GM19025 (cell line): ENCODE results near the gene CTIF.

Source experiments
- ATAC-seq: cut with Tn5 transposase; IDR thresholded peaks from one replicate; pipeline ENCODE4 v1.9.1; 2021; ENCODE audit warnings: mild to moderate bottlenecking, low read depth, moderate library complexity; ENCODE audit not compliant: unreplicated experiment

CTIF gene

DNA sequence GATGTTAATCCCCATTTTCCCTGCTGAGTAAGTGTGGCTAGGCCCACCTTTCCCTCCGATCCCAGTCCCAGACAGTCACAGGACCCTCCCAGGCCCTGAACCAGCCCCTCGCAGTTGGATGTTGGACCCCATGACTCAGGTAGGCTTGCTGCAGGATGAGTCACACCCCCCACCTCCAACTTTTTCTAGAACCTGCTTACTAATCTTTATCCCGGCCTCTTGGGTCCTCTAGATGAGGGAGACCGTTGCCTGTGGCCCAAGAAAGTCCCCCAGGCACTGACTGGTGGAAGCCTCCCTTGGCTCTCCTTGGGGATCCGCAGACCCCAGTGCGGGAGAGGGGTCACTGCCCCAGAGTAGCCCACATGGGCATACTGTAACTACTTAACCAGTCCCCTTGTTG, 313.5 kb downstream of the CTIF start:
- ATAC-seq, result no peak

DNA sequence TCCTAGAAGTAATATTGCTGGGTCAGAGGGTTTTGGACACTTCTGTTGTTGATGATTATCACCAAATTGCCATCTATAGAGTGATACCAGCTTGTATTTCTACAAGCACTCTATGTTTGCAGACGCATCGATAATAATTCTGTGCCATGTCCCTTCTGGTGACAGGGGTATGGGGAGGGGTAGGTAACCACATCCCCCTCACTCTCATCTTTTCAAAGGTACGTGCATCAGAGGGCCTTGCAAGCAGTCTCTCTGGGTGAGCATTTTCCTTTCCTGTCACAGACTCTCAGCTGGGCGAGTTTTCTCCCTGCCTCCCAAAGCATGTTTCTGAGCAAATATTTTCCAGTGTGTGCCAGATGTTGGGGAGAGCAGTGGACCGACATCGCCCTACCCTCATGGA, 314.0 kb downstream of the CTIF start:
- ATAC-seq, result no peak

DNA sequence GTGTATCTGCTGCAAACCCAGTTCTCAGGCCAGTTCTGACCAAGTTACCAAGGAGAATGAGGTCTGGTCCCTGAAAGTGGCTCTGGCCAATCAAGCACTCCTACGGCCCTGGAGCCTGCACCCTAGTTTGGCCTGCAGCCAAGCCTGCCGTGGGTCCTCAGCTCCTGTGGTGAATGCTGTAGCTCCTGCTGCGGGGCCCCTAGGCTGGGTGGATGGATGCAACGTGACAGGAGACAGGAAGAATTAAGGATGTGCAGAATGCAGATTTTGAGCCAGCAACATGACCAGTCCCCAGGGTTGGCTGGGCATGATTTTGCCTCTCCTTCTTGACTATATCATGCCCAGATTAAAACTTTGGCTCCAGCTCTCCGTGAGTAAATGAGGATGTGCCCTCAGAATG, 314.8 kb downstream of the CTIF start:
- ATAC-seq, result no peak

DNA sequence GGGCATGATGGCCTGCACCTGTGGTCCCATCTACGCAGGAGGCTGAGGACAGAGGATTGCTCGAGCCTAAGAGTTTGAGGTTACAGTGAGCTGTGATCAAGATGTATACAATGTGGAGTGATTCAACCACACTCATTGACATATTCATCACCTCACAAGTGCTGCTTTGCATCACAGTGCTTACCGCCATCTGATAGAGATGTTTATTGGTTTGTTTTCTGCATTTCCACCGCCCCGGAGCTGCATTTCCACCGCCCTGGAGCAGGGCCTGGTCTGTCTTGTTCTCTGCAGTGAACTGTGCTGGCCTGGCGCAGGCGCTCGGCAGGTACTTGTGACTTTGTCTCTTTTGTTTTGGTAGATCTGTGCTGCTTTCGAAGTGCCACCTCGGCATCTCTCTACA, 315.9 kb downstream of the CTIF start:
- ATAC-seq, result no peak

DNA sequence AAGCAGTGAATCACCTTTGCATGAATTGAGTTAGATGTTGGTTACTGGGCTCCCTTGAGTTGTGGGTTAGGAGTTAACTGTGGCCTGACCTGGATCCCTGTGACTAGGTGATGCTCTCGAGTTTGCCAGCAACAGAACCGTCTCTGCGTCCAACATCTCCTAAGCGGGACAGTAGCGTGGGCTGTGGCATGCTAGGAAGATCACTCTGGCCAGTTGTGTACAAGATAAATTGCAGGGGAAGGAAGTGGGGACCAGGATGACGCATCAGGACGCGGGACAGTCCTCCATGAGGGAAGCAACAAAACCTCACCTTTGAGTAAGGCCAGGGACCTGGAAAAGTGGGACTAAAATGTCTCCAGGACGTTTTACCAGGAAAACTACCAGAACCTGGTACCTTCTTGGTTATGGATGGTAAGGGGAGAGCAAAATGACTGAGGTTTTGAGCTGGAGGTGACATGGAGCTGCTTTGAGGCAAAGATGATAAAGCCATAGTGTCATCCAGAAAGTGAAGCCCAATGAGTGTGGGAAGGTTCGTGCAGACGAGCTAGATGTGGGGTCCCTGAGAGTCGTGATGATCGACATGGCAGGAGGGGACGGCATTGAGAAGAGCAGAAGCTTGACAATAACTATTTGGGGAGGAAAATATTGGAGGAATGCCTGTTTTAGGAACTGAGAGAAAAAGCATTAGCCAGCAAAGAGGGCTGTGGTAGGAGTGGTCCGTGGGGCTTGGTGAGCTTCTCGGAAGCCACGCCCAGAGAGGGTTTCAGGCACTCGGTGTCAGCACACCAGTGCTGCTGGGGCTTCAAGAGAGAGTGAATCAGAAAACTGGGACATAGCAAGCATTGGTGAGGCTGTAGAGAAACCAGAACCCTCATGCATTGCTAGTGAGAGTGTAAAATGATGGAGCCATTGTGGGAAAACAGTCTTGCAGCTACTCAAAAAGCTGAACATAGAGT, 316.9 kb downstream of the CTIF start:
- ATAC-seq, result no peak

DNA sequence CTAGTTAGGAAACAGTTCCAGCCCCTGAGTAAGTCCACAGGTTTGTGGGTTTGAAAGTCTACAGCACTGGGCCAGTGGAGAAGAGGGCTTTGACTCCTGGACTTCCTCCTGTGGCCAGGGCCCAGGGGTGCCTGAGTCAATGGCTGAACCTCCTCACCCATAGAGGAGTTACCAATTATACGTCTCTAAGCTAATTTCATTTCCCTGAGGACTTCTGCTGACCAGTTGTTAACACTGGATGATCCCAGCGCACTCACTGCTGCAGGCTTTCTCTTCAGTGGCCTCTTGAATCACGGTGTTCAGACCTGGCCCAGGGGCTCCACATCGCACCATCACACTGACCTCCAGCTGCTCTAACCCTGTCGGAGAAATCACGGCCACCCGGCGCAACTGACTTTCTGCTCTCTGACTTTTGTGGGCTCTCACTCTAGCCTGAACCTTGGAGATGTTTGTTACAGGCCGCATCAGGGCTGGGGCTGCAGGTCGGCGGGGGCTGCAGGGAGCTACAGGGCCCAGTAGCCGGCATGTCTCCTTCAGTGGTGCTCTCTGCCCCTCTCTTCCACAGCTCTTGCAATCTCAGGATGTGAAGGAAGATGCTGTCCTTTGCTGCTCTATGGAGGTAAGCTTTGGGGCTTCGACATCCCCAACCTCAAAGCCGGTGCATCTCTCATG, 318.3 kb downstream of the CTIF start:
- no peak for ATAC-seq

DNA sequence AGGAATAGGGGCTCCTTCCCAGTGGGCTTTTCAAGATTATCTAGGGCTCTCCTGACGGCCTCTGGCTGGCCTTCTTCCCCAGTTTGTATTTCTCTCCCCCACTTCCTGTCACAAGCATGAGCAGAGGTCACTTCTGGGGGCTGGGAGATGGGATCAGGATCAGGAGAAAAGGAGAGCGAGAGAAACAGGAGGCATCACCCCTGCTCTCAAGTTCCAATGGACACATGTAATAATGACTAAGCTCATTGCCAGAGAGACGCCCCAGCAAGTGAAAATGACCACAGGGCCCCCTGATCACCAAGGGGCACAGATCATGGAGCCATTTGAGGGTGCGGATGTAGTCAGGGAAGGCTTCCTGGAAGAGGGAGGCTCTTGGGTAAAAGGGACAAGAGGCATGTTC, 319.8 kb downstream of the CTIF start:
- ATAC-seq, result no peak

DNA sequence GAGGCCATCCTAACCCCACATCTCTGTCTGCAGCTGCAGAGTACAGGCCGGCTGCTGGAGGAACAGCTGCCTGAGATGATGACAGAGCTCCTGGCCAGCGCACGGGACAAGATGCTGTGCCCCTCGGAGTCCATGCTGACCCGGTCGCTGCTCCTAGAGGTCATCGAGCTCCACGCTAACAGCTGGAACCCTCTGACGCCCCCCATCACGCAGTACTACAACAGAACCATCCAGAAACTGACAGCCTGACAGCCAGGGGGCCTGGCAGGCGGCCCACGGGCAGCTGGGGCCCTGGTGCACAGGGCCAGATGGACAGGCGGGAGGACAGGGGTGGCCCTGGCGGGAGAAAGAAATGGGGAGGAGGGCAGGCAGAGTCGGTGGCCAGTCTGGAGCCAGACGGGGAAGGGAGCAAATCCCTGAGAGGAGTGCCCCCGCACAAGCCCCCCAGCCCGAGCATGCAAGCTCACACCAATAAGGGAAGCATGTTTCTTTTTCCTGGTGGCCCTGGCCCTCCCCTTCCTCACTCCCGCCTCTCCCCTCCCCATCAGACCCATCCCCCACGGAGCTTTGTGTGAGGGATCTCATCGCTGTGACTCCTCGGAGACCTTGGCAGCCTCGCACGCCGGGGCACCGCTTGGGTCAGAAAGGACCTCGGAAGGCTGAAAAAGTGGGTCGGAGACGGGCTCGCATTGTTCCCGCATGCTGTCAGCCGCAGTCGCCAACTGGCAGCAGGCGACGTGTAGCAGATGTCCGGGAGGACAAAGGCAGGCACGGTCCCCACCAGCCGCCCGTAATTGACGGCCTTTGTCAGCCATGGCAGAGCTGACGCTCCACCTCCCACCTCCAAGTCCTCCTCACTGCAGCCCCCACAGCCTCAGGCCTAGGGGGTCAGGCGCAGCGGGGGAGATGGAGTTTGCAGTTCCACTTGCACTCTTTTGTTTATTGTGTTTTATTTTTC, 320.8 kb downstream of the CTIF start:
- ATAC-seq, result no peak

DNA sequence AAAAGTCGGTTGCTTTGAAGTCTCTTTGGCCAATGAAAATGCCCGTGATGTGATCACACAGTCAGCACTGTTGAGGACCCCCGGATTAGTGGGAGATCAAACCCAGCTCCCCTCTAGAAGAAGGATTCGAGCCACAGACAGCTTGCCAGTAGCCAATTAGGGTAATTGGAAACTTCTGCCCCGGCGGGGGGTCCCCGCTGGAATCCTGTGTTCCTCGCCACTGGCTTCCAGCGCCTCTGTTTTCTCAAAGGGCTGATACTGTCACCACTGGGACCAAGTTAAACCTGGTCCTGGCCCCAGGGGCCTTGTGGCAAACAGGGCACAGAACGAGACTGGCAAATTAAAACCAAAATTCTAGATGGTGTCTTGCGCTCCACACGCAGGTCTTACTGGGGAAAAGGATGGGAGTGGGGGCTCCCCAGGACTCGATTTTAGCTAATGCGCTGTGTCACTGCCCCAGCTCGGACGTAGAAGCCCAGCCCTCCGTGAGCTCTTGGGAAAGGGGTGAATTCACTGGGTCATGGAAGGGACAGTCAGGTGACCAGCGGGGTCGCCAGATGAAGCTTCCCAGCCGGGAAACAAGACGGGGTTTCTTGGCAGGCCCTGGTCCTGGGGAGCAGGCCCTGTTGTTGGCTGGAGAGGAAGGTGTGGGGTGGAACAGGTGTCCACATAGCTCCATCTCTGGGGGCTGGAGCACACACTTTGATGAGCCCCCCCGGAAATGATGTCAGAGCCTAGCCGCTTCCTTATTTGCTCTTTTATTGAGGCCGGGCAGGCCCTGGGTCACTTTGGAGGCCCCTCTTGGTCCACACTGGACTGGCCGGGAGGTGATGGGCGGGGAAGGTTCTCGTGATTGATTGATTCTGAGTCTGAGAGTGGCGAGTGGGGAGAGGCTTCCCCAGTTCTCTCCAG, 321.7 kb downstream of the CTIF start:
- ATAC-seq, result no peak

DNA sequence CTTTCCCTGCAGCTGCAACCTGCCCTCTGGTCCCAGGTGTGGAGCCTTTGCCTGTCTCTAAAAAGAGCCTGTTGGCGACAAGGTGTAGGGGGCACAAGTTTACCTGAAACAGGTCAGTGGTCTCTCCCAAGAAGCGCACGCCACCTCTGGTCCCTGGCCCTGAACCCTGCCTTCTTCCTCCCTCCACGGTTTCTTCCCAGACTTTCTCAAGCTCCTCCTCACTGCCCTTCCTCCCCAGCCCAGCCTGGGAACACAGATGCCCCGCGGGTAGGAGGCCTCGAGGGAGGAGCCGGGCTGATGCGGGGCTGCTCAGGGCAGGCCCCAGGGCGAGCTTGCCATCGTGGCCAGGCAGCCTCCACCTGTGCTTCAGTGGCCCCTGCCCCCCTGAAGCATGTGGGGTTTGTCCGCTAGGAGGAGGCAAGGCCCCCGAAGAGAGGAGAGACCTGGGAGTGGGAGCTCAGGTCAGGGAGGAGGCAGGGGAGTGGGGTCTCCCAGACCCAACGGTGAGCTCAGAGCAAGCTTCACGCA, 322.4 kb downstream of the CTIF start:
- ATAC-seq, result no peak

DNA sequence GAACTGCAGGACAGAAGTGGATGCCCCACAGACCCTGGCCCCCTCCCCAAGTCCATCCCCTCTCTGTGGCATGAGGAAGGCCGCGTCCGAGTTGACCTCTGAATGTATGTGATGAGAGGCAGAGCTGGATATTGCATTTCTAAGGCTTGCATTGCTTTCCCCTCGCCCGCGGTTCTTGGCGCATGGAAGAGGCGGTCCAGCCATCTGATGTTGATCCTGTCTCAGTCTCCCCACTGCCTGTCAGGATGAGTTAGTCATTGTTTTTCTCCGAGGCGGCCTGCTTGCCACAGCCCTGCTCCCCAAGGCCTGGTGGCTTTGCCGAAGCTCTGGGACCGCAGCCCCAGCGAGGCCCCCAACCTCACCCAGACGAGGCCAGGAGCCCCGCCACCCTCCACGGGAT, 323.3 kb downstream of the CTIF start:
- ATAC-seq, result no peak

DNA sequence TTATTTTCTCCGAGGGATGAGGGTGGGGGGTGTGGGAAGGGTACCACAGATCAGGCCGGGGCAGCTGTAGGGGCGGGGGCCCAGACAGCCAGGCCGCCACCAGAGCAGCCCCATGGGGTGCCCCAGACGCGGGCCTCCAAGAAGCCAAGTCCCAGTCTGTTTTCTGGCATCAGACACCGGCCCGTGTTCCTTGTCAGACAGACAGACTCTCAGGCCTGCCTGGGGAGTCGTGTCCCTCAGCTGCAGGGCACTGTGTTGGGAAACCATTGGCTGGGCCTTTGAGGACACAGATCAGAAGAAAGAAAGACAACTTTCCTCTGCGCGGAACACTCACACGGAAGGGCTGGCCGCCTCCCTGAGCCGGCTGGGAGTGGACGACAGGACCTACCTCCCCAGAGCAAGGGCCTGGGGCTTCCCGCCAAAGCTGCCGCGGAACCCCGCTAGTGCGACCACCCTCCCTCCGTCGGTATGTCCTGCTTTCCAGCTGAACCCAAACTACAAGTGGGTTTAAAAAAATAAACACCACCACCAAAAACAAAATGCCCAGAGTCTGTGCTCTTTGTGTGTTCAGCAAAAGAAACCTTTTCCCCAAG, 323.9 kb downstream of the CTIF start:
- no peak for ATAC-seq

DNA sequence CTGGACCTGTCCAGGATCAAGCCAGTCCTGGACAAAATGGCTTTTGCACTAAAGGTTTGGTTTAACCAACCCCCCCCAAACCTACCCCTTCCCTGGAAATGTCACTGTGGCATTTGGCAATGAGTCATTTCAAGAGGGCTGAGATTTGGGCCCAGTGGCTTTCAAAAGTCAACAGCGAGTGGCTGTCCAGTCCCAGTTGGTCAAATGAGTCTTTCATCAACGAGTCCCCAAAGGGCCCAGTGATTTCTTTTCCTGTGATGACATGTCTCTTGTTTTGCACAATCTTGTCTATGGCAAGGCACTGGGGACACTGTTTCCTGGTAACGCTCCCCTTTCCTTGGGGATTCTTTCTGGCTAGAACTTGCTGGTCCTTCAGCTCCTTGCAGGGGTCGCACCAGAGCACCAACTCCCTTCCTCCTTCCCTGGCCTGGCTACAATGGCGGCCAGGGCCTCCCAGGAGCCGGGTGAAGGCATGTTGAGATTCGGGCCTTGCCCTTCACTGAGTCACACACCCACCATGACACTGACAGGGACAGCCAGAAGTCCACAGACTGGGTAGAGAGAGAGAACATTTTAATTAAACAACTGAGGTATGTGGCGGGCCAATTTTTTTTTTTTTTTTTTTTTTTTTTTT, 324.7 kb downstream of the CTIF start:
- ATAC-seq, result no peak

DNA sequence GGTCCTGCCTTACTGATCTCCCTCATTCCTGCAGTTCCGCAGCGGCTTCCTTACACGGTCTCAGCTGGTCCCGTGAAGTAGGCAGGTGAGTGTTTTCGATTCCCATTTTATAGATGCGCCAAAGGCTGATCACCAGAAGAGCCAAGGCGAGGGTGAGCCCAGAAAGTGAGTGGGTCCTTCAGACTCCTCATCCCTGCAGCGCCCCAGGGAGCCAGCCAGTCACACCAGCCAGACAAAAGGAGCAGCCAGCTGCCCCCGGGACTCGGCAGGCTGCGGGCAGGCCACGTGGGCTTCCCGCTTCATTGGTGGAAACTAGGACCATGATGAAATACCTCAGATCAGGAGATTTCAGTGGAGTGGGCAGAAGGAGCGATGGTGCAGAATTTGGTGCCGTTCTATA, 326.0 kb downstream of the CTIF start:
- no peak for ATAC-seq

DNA sequence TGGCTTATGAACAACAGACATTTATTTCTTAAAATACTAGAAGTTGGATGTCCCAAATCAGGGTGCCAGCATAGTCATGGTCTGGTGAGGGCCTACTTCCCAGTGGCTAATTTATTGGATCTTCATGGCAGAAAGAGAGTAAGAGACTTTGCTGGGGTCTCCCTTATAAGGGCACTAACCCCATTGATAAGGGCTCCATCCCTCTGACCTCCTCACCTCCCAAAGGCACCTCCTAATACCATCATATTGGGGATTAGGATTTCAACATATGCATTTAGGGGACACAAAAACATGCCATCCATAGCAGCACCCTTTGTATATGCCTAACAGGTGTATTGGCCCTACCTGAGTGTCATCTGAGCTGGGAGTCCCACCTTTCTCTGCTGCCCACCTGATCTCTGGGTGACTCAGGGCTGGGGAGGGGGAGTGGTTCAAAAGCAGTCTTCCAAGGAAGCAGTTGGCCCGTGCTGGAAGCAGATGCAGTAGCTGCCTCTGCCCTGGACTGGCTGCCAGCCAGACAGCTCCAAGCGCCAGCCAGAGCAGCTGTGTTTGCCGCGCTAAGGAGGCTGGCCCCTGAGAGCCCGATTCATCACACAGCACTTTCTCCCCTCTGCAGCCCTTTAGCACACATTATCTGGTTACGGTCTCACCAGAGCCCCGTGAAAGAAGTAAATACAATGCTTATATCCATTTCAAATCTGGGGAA, 327.4 kb downstream of the CTIF start:
- no peak for ATAC-seq

DNA sequence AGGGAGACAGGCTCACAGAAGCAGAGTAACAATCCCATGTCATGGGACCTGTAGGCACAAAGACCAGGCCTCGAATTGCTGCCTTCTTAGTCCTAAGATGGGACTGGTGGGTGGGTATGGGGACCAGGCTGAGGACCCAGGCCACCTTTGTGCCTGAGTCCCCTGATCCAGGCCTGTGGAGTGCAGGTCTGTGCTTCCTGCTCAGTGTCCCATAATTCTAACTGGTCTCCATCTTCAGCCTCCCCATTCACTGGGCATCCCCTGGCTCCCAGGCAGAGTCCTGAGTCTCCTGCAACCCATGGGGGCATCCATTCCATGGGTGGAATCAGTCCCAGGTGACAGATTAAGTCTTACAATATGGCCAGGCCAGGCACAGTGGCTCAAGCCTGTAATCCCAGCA, 328.0 kb downstream of the CTIF start:
- no peak for ATAC-seq

DNA sequence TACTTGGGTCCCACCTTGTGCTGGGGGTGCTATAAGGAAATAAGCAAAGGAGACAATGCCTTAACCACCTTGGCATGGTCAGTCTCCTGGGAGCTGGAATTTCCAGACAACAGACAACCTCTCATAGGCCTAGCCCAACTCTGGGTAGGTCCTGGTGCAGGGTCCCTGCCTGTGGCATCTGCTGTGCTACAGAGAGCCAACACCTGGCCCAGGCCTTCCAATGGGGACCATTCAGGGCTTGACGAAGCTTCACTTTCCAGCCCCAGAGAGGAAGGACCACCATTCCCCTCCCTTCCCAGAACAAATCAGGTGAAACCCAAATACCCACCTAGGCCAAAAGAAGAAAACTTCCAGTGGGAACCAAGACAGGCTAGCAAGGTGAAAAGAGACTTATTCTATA, 329.1 kb downstream of the CTIF start:
- no peak for ATAC-seq
